ENCODE measurements around the gene KNSTRN.

The KNSTRN gene

GRCh38 chr15:40420071-40420713 lies 37.7 kb downstream of the KNSTRN start:
- H3K9me2 ChIP-seq (replicated peaks; ENCODE audit: insufficient read depth, low read length), result no peaks in the 10 kb centered on the region
- H3F3A ChIP-seq (ENCODE audit: insufficient read depth, low read length), result no peaks in the 10 kb centered on the region
- H3K4me2 ChIP-seq (ENCODE audit: low read depth, low read length), result no peak overlapping the region
- H4K20me1 ChIP-seq (ENCODE audit: insufficient read depth, low read length), result no peaks in the 10 kb centered on the region
- no peak overlapping the region for H3K27ac ChIP-seq (ENCODE audit: low read length)
- no peaks in the 10 kb centered on the region for H3K27me3 ChIP-seq (replicated peaks; ENCODE audit: insufficient read depth, low read length)
- TF ChIP-seq EZH2 (optimal IDR thresholded peaks at IDR 0.05; ENCODE audit: low read depth, low read length) (no peak), EZH2phosphoT487 (IDR thresholded peaks at IDR 0.05; ENCODE audit: low read length) (no peak), CTCF (IDR thresholded peaks at IDR 0.05; ENCODE audit: low read length) (no peak)
- H3K79me2 ChIP-seq (ENCODE audit: low read length), result no peaks in the 10 kb centered on the region
- no peak overlapping the region for H2AFZ ChIP-seq (ENCODE audit: low read length)
- H3K9ac ChIP-seq (ENCODE audit: low read length), result no peak overlapping the region
- DNase-seq, result no peak
- no peaks in the 10 kb centered on the region for H3K9me3 ChIP-seq (replicated peaks; ENCODE audit: insufficient read depth, low read length)
- H3K4me1 ChIP-seq (ENCODE audit: low read length), result no peaks in the 10 kb centered on the region
- H3K36me3 ChIP-seq (replicated peaks; ENCODE audit: insufficient read depth, low read length), result no peaks in the 10 kb centered on the region
- H3K4me3 ChIP-seq (ENCODE audit: low read length), result no peak overlapping the region

DNA sequence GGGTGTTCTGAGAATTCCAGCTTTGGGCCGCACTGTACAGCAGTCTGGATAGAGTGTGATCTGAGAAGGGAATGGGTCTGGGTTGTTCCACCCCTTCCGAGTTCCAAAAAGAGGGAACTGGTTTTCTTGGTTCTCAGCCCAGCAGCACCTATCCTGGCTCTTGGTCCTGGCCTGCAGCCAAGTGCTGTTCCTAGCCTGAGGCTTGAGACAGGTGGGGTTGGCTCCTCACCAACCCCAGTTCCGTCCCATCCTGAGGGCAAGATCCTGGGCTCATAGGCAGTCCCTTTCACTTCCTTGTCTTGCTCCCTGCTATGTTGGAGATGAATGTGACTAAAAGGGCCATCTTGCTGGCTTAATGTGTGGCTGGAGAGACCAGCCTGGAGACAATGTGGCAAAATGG lies 38.3 kb downstream of the KNSTRN start:
- Histone ChIP-seq H3F3A (ENCODE audit: insufficient read depth, low read length) (no peaks in the 10 kb centered on the region), H4K20me1 (ENCODE audit: insufficient read depth, low read length) (no peaks in the 10 kb centered on the region), H3K36me3 (replicated peaks; ENCODE audit: insufficient read depth, low read length) (no peaks in the 10 kb centered on the region), H3K27me3 (replicated peaks; ENCODE audit: insufficient read depth, low read length) (no peaks in the 10 kb centered on the region), H3K4me2 (ENCODE audit: low read depth, low read length) (no peak overlapping the region), H2AFZ (ENCODE audit: low read length) (no peak overlapping the region), H3K27ac (ENCODE audit: low read length) (no peak overlapping the region), H3K9ac (ENCODE audit: low read length) (no peak overlapping the region), H3K4me1 (ENCODE audit: low read length) (no peaks in the 10 kb centered on the region), H3K4me3 (ENCODE audit: low read length) (no peak overlapping the region), H3K9me3 (replicated peaks; ENCODE audit: insufficient read depth, low read length) (no peaks in the 10 kb centered on the region), H3K9me2 (replicated peaks; ENCODE audit: insufficient read depth, low read length) (no peaks in the 10 kb centered on the region), H3K79me2 (ENCODE audit: low read length) (no peaks in the 10 kb centered on the region)
- DNase-seq, result no peak
- TF ChIP-seq EZH2phosphoT487 (IDR thresholded peaks at IDR 0.05; ENCODE audit: low read length) (no peak), CTCF (IDR thresholded peaks at IDR 0.05; ENCODE audit: low read length) (no peak), EZH2 (optimal IDR thresholded peaks at IDR 0.05; ENCODE audit: low read depth, low read length) (no peak)

GRCh38 chr15:40421246-40422157 lies 39.0 kb downstream of the KNSTRN start:
- Histone ChIP-seq H2AFZ (ENCODE audit: low read length) (no peak overlapping the region), H4K20me1 (ENCODE audit: insufficient read depth, low read length) (no peaks in the 10 kb centered on the region), H3K27ac (ENCODE audit: low read length) (no peak overlapping the region), H3K4me2 (ENCODE audit: low read depth, low read length) (peak overlapping the region; percentile 41), H3K9ac (ENCODE audit: low read length) (no peak overlapping the region), H3K36me3 (replicated peaks; ENCODE audit: insufficient read depth, low read length) (no peaks in the 10 kb centered on the region), H3K27me3 (replicated peaks; ENCODE audit: insufficient read depth, low read length) (no peaks in the 10 kb centered on the region), H3K4me3 (ENCODE audit: low read length) (no peak overlapping the region), H3K79me2 (ENCODE audit: low read length) (no peaks in the 10 kb centered on the region), H3F3A (ENCODE audit: insufficient read depth, low read length) (no peaks in the 10 kb centered on the region), H3K4me1 (ENCODE audit: low read length) (no peaks in the 10 kb centered on the region), H3K9me2 (replicated peaks; ENCODE audit: insufficient read depth, low read length) (no peaks in the 10 kb centered on the region), H3K9me3 (replicated peaks; ENCODE audit: insufficient read depth, low read length) (no peaks in the 10 kb centered on the region)
- peak; percentile 66 for DNase-seq
- no peak for TF ChIP-seq EZH2 (optimal IDR thresholded peaks at IDR 0.05; ENCODE audit: low read depth, low read length)
- peak; percentile 90 for TF ChIP-seq CTCF (IDR thresholded peaks at IDR 0.05; ENCODE audit: low read length)
- TF ChIP-seq EZH2phosphoT487 (IDR thresholded peaks at IDR 0.05; ENCODE audit: low read length), result no peak

All from MM.1S (cell line).